Astrocyte (in vitro differentiated cells and primary cell): ENCODE data around the gene C12orf43.

Experiments used
- EZH2 ChIP-seq: IDR thresholded peaks from 2 replicates; pipeline ENCODE4 v1.6.1; 2012; ENCODE audit warnings: mild to moderate bottlenecking, low read length, inconsistent platforms; ENCODE audit not compliant: insufficient read depth
- TF ChIP-seq, protein P1 (sequence below): IDR thresholded peaks from 2 replicates; pipeline ENCODE4 v1.5.1; 2011; ENCODE audit warnings: low read depth, mild to moderate bottlenecking, inconsistent platforms, low read length, moderate library complexity; ENCODE audit not compliant: insufficient read depth

DNA sequence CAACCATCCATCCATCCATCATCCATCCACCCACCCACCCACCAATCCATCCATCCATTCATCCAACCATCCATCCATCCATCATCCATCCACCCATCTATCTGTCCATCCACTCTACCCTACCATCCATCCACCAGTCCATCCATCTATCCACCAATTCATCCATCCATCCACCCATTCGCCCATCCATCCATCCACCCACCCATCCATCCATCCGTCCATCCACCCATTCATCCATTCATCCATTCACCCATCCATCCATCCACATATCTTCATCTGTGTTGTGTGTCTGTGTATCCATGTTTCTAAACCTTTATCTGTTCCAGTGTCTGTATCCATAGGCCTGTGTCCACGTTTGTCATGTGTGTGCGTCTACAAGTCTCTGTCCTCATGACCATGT, 28.1 kb downstream of the C12orf43 start:
- TF ChIP-seq, protein P1, sequence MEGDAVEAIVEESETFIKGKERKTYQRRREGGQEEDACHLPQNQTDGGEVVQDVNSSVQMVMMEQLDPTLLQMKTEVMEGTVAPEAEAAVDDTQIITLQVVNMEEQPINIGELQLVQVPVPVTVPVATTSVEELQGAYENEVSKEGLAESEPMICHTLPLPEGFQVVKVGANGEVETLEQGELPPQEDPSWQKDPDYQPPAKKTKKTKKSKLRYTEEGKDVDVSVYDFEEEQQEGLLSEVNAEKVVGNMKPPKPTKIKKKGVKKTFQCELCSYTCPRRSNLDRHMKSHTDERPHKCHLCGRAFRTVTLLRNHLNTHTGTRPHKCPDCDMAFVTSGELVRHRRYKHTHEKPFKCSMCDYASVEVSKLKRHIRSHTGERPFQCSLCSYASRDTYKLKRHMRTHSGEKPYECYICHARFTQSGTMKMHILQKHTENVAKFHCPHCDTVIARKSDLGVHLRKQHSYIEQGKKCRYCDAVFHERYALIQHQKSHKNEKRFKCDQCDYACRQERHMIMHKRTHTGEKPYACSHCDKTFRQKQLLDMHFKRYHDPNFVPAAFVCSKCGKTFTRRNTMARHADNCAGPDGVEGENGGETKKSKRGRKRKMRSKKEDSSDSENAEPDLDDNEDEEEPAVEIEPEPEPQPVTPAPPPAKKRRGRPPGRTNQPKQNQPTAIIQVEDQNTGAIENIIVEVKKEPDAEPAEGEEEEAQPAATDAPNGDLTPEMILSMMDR: no peak
- TF ChIP-seq EZH2: no peak
